H1 (cell line): ENCODE results near the gene ZSCAN18. TPM values are rescaled to one million over a fixed set of nuclear protein-coding genes. Genes with fewer than 3 reads are reported as not detected.

Experiments used
- BRCA1 ChIP-seq: IDR thresholded peaks from 2 replicates; pipeline ENCODE4 v1.6.1; 2012; ENCODE audit warnings: low read depth, low read length, improper control_type of control experiment
- CEBPB ChIP-seq: IDR thresholded peaks from 2 replicates; pipeline ENCODE4 v1.6.1; 2012; ENCODE audit warnings: low read depth, low read length
- CHD7 ChIP-seq: fragments of 300-600 bp; sonication (generic); IDR thresholded peaks from 2 replicates; pipeline ENCODE4 v1.7.1; 2012; ENCODE audit warnings: low read length, moderate library complexity, mild to moderate bottlenecking, inconsistent platforms; ENCODE audit not compliant: insufficient replicate concordance
- EP300 ChIP-seq, 2 experiments: IDR thresholded peaks; 1 replicate in 1 of 2; 2 replicates in 1 of 2; pipeline ENCODE4 v1.6.1; 2011 to 2012; ENCODE audit warnings: low read depth in 2 of 2, low read length in 2 of 2, mild to moderate bottlenecking in 2 of 2, borderline replicate concordance in 1 of 2, inconsistent platforms in 1 of 2, moderate library complexity in 1 of 2
- GABPA ChIP-seq: IDR thresholded peaks from 2 replicates; pipeline ENCODE4 v1.6.1; 2011; ENCODE audit warnings: mild to moderate bottlenecking, low read length, moderate library complexity, borderline replicate concordance; ENCODE audit not compliant: insufficient read depth
- SP4 ChIP-seq: IDR thresholded peaks from 2 replicates; pipeline ENCODE4 v1.6.1; 2012; ENCODE audit warnings: low read length, inconsistent platforms
- TEAD4 ChIP-seq: IDR thresholded peaks from 2 replicates; pipeline ENCODE4 v1.6.1; 2012; ENCODE audit warnings: low read depth, low read length, inconsistent platforms, mixed read lengths
- polyA plus RNA-seq, 7 experiments: library from polyadenylated mRNA; depleted of rRNA in 3 of 7; stranded (reverse) in 5 of 7; unstranded in 2 of 7; fragments of >200 nt in 5 of 7; fragments of 200-250 nt in 2 of 7; gene quantifications; 1 replicate in 5 of 7; 2 replicates in 1 of 7; 4 replicates in 1 of 7; pipeline versions ENCODE4 v1.2.1 to v1.2.3, GENCODE V29; 2011 to 2013; ENCODE audit warnings: missing spikeins in 2 of 7, mixed read lengths in 2 of 7
- total RNA-seq: library from RNA; stranded (reverse); fragmentation: NEBNext Ultra II Directional; extraction: Animal tissue kit (Norgen Biotek cat#: 25700); gene quantifications from 2 replicates; pipeline ENCODE4 v1.2.1, GENCODE V29; 2021
- TF ChIP-seq, protein P1 (sequence below): IDR thresholded peaks from 2 replicates; pipeline ENCODE4 v1.6.1; 2012; ENCODE audit warnings: low read length, inconsistent platforms

ZSCAN18 gene
- total and polyA plus RNA-seq, 2 of the 8 experiments (the other 6 are each of a cell fraction or from before 2014, with no cell fraction given) = 37.0 to 41.4 TPM

DNA sequence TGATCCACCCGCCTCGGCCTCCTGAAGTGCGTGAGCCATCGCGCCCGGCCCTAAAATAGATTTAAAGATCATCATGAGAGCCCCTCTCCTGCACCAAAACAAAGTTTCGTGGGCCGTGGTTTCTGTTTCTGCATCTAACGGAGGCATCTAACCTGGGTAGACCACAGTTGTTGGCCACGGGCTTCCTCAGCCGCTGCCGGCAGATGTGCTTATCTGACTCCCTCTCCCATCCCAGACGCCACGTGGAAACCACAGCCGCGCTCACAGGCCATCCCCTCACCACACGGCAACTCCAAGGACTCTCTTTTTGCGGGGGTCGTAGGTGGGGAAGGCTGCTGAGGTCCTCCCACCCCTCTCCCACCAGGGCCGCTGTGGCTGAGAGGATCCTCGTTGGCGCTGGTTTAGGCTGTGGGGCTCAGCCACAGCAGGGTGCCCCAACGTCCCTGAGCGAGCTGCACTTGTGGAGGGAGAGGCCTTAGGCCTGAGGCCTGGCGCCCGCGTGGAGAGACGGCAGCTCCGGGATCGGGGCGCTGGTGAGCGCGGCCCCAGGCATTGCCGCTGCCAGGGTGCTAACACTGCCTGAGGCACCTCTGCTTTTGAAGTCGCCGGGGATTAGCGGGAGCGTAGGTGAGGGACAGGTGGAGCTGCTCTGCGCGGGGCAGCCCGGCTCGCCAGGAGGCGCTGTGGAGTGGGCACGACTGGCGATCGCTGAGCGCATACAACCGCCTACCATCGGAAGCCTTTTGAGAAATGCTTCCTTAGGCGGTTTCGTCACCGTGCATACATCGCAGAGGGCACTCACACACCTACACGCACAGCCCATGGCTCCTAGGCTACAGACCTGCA lies 55.3 kb downstream of the ZSCAN18 start (continued):
- TF ChIP-seq EP300 (IDR thresholded peaks at IDR 0.05; ENCODE audit: borderline replicate concordance in 1 of 2, low read depth in 2 of 2, low read length in 2 of 2) = no peak; a peak in 1 of 3 replicates
- TF ChIP-seq BRCA1 = no peak
- no peak for TF ChIP-seq GABPA
- no peak for TF ChIP-seq SP4
- peak; percentile 70 for TF ChIP-seq CEBPB
- TF ChIP-seq TEAD4 = no peak
- TF ChIP-seq CHD7 = no peak
- TF ChIP-seq, protein P1, sequence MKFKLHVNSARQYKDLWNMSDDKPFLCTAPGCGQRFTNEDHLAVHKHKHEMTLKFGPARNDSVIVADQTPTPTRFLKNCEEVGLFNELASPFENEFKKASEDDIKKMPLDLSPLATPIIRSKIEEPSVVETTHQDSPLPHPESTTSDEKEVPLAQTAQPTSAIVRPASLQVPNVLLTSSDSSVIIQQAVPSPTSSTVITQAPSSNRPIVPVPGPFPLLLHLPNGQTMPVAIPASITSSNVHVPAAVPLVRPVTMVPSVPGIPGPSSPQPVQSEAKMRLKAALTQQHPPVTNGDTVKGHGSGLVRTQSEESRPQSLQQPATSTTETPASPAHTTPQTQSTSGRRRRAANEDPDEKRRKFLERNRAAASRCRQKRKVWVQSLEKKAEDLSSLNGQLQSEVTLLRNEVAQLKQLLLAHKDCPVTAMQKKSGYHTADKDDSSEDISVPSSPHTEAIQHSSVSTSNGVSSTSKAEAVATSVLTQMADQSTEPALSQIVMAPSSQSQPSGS = no peak
